D721Med (cell line): ENCODE measurements around the gene ITIH5.

Source experiments
- DNase-seq: peaks from one replicate; pipeline ENCODE4 v3.0.0; 2011; ENCODE audit warnings: low spot score; ENCODE audit not compliant: insufficient read length
- FAIRE-seq: peaks from 2 replicates; lab custom pipeline; 2011; peaks lifted over from hg19 to GRCh38; lab: Jason Lieb, UNC
- CTCF ChIP-seq: IDR thresholded peaks from 2 replicates; pipeline ENCODE4 v1.5.1; 2012; ENCODE audit warnings: mild to moderate bottlenecking, control low read depth; ENCODE audit not compliant: insufficient read depth; ENCODE audit errors: missing control alignments

ITIH5 gene

GRCh38 chr10:7647062-7647664 is 19.6 kb downstream of the ITIH5 start:
- no peak for DNase-seq
- TF ChIP-seq CTCF, result no peak
- no peak for FAIRE-seq

- TF ChIP-seq CTCF, result no peak
- DNase-seq, result no peak
- no peak for FAIRE-seq
Observed at GRCh38 chr10:7642491-7643011, 24.2 kb downstream of the ITIH5 start.

- TF ChIP-seq CTCF, result no peak
- DNase-seq, result no peak
- no peak for FAIRE-seq
Observed at GRCh38 chr10:7635408-7636125, 31.2 kb downstream of the ITIH5 start.

- FAIRE-seq, result no peak
- no peak for DNase-seq
- no peak for TF ChIP-seq CTCF
Observed at GRCh38 chr10:7634142-7634894, 32.4 kb downstream of the ITIH5 start.

GRCh38 chr10:7626283-7626682 is 40.5 kb downstream of the ITIH5 start:
- FAIRE-seq (no peak), DNase-seq (no peak)
- TF ChIP-seq CTCF, result no peak

- FAIRE-seq (no peak), DNase-seq (no peak)
- no peak for TF ChIP-seq CTCF
Observed at GRCh38 chr10:7625836-7626235, 40.9 kb downstream of the ITIH5 start.
